Stimulated activated CD8-positive, alpha-beta memory T cell treated with anti-CD3 and anti-CD28 coated beads, Interleukin-12 subunit alpha, Interleukin-12 subunit beta, amount 100 ng/mL, for 24 hours (primary cell): ENCODE results near the gene HYAL3.
"Not testable (repeated sequence)": the region's sequence is repeated elsewhere in the genome, so short reads cannot be mapped to it uniquely, and the experiment has no call there.

Experiments
- DNase-seq: peaks from one replicate; pipeline ENCODE4 v3.0.0-alpha.2; 2020; ENCODE audit errors: extremely low read depth

Gene HYAL3

GRCh38 chr3:50314342-50314741, 15.1 kb upstream of the HYAL3 start:
- DNase-seq, result no peak

DNA sequence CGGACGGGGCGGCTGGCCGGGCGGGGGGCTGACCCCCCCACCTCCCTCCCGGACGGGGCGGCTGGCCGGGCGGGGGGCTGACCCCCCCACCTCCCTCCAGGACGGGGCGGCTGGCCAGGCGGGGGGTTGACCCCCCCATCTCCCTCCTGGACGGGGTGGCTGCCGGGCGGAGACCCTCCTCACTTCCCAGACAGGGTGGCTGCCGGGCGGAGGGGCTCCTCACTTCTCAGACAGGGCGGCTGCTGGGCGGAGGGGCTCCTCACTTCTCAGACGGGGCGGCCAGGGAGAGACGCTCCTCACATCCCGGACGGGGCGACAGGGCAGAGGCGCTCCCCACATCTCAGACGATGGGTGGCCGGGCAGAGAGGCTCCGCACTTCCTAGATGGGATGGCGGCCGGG, 12.8 kb upstream of the HYAL3 start:
- not testable (repeated sequence) for DNase-seq

- DNase-seq, result no peak
These were observed 5.4 kb upstream of the HYAL3 start for GRCh38 chr3:50304601-50305000.

GRCh38 chr3:50303013-50303815, 4.0 kb upstream of the HYAL3 start, which contains the start of gene HYAL1:
Gene HYAL1 (minus strand): TSS chr3:50303574. CDS start chr3:50302956, 618 bp downstream.
- DNase-seq, result no peak

DNA sequence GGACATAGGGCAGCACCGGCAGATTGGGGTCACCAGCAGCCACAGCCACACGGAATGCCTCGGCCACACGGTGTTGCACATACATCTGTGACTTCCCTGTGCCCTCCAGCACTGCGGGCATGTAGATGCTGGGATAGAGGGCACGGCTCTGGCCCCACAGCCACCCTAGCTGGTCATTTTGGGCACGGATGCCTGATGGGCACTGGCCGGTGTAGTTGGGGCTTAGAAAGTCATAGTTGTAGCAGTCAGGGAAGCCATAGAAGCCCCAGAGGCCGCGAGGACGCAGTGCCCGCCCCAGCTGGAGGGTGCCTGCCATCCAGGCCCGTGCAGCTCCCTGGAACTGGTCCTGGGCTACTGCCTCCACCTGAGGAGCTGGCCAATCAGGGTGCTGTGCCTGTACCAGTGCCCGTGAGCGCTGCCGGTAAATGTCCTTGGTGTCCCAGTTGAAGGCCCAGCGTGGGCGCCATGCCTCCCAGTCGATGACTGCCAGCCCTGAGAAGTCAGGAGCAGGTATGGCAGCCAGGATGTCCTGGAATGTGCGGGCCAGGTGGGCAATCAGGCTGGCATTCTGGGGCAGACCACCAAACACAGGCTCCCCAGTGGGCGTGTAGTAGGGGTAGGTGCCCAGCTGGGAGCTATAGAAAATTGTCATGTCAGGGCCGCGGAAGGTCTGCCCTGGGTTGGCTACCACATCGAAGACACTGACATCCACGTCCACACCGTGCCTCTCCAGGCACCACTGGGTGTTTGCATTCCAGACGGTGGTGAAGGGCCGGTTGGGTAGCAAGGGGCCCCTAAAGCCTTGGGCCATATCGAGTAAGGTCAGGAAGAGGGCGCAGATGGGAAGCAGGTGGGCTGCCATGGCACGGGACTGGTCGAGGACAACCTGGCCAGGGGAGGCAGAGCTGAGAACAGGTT, 3.1 kb upstream of the HYAL3 start:
- DNase-seq, result no peak

DNA sequence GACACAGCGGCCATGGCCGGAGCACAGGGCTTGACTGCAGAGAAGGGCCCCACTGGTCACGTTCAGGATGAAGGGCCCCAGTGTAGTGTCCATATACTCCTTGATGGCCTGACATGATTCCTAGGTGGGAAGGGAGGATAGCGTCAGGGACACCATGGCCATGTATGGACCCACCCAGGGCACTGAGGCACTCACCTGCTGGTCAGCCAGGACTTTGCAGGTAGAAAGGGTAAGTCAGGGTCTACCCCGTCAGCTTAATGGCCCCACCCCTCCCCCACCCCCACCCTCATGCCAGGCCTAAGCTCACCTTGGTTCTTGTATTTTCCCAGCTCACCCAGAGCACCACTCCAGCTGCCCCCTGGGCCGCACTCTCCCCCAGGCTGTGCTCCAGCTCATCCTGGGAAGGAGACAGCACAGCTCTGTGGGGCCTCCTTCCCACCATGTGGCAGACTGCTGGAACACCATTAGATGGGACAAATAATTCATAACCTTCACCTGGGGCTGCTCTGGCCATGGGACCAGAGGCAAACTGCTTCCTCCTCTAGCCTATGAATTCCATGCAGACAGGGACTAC, 1.6 kb upstream of the HYAL3 start:
- DNase-seq, result no peak

GRCh38 chr3:50299929-50300680, 900 bp upstream of the HYAL3 start:
- no peak for DNase-seq

DNA sequence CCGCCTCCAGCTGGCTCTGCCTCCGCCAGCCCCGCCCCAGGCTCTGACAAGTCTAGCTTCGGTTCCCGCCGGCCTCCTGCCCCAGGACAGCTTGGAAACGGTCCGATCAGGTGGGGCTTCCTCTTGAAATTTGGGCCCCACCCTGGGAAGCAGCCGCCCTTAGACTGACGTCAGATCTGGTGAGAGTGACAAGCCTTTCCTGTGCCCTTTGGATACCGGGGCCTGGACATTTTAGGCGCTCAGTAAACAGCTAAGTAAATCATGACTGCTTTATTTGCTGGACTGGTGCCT, 378 bp upstream of the HYAL3 start:
- no peak for DNase-seq

DNA sequence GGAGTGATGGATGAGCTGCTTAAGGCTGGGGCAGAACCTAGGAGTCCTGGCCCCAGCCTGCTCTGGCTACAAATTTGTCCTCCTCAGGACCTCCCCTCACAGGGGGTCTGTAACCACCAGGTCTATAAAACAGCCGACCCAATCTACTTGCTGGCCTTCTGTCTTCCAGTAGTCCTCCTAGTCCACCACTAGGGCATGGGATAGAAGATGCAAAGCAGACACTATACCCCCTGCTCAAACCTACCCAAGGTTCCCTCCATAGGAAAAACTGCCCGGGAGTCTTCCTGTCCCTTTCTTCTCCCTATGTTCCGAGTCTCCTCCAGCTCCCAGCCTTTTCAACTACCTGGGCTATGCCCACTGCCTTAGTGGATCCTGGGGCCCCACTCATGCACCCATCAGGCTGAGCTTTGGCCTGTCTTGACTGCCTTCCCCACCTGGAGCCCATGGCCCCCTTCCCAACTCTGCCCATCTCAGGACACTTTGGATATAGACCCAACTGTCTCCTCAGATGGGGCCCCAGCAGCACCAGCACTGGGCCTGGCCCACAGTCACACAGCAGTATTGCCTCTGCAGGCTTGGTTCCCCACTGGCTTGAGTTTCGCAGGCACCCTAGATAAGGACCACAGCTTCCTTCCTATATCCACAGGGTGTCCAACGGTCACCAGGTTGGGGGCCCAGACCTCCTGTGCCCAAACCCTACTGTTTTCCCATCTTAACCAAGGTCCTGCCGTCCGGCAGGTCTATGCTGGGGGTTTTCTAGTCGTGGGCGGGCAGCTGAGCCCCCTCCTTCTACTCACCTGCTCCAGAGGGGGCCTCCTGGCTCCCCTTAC, 1.1 kb downstream of the HYAL3 start:
- no peak for DNase-seq

GRCh38 chr3:50297384-50297775, 1.8 kb downstream of the HYAL3 start:
- no peak for DNase-seq

DNA sequence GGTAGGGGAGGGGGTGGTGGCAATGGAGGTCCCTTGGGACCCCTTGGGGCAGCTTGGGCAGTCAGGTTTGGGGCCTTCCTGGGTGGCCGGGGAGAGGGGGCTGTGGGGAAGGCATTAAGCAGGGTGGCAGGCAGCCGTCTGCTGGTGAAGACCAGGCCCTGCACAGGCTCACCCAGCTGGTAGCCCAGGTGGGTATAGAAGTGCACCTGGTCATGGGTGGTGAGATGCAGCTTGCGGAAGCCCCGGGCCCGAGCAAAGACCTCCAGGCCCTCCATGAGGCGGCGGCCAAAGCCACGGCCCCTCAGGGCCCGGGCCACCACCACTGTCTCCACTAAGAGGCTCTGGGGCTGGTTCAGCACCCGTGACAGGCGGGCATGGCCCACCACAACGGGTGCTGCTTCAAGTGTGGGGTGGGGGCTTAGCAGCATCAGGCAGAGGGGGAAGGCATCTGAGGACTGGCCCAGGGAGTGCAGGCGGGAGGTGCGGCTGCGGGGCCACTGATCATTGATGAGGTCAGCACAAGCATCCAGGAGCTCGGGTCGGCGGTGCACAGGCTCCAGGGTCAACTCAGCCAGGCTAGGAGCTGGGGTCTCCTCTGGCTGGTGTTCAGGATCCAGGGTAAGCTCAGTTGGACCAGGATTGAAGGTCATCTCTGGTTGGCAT, 2.4 kb downstream of the HYAL3 start:
- no peak for DNase-seq

GRCh38 chr3:50295553-50296431, 3.4 kb downstream of the HYAL3 start:
- no peak for DNase-seq

- no peak for DNase-seq
These were observed 4.5 kb downstream of the HYAL3 start for GRCh38 chr3:50294492-50295403.

DNA sequence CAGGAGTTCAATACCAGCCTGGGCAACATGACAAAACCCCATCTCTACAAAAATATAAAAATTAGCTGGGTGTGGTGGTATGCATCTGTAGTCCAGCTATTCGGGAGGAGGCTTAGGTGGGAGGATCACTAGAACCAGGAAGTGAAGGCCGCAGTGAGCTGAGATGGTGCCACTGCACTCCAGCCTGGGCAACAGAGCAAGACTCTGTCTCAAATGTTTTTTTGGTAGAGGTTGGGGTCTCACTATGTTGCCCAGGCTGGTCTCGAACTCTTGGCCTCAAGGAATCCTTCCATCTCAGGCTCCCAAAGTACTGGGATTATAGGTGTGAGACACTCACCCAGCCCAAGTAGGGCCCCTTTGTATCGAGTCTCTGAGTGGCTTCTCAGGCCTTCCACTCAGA, 5.1 kb downstream of the HYAL3 start:
- no peak for DNase-seq

GRCh38 chr3:50293079-50293801, 6.0 kb downstream of the HYAL3 start:
- no peak for DNase-seq

GRCh38 chr3:50292159-50293078, 6.8 kb downstream of the HYAL3 start, which contains the start of gene IFRD2:
Gene IFRD2 (minus strand): TSS chr3:50292429. CDS start chr3:50292274, 155 bp downstream.
- DNase-seq, result peak; percentile 87
